Measurements from ENCODE around the gene AMMECR1.

The AMMECR1 gene

GRCh38 chrX:110282922-110283321 is 35.0 kb downstream of the AMMECR1 start:
- no peak for TF ChIP-seq CTCF (conservative IDR thresholded peaks at IDR 0.05; ENCODE audit: low read depth, low read length)
- no peak overlapping the region for H3K4me3 ChIP-seq (ENCODE audit: low read length)
- no peak for DNase-seq (ENCODE audit: low read depth)

- TF ChIP-seq CTCF (conservative IDR thresholded peaks at IDR 0.05; ENCODE audit: low read depth, low read length), result no peak
- no peak for DNase-seq (ENCODE audit: low read depth)
- H3K4me3 ChIP-seq (ENCODE audit: low read length), result no peak overlapping the region
These were observed 36.5 kb downstream of the AMMECR1 start for GRCh38 chrX:110281377-110281776.

- no peak overlapping the region for H3K4me3 ChIP-seq (ENCODE audit: low read length)
- TF ChIP-seq CTCF (conservative IDR thresholded peaks at IDR 0.05; ENCODE audit: low read depth, low read length), result no peak
- no peak for DNase-seq (ENCODE audit: low read depth)
These were observed 36.9 kb downstream of the AMMECR1 start for GRCh38 chrX:110280954-110281353.

GRCh38 chrX:110277609-110278008 is 40.3 kb downstream of the AMMECR1 start:
- TF ChIP-seq CTCF (conservative IDR thresholded peaks at IDR 0.05; ENCODE audit: low read depth, low read length), result no peak
- no peak overlapping the region for H3K4me3 ChIP-seq (ENCODE audit: low read length)
- DNase-seq (ENCODE audit: low read depth), result no peak

- no peak overlapping the region for H3K4me3 ChIP-seq (ENCODE audit: low read length)
- TF ChIP-seq CTCF (conservative IDR thresholded peaks at IDR 0.05; ENCODE audit: low read depth, low read length), result no peak
- no peak for DNase-seq (ENCODE audit: low read depth)
These were observed 41.1 kb downstream of the AMMECR1 start for GRCh38 chrX:110276778-110277177.

- no peak for TF ChIP-seq CTCF (conservative IDR thresholded peaks at IDR 0.05; ENCODE audit: low read depth, low read length)
- DNase-seq (ENCODE audit: low read depth), result no peak
- no peak overlapping the region for H3K4me3 ChIP-seq (ENCODE audit: low read length)
These were observed 49.0 kb downstream of the AMMECR1 start for GRCh38 chrX:110268886-110269285.

- TF ChIP-seq CTCF (conservative IDR thresholded peaks at IDR 0.05; ENCODE audit: low read depth, low read length), result no peak
- no peak for DNase-seq (ENCODE audit: low read depth)
These were observed 49.5 kb downstream of the AMMECR1 start for GRCh38 chrX:110268395-110268794.

More at GRCh38 chrX:110268395-110268794, 49.5 kb downstream of the AMMECR1 start:
- H3K4me3 ChIP-seq (ENCODE audit: low read length), result no peak overlapping the region

Data from retinal pigment epithelial cell (primary cell).